Measurements from ENCODE around the gene PMF1.

GRCh38 chr1:156167536-156167935 is 45.3 kb upstream of the PMF1 start:
- TF ChIP-seq BACH2 (CRISPR knock-in tag; IDR thresholded peaks at IDR 0.05; ENCODE audit: borderline replicate concordance): no peak
- no peak for TF ChIP-seq SNAI2 (CRISPR knock-in tag; IDR thresholded peaks at IDR 0.05)
- TF ChIP-seq POU6F1 (CRISPR knock-in tag; IDR thresholded peaks at IDR 0.05; ENCODE audit: borderline replicate concordance, low read depth): no peak
- no peak for TF ChIP-seq ZNF8 (CRISPR knock-in tag; IDR thresholded peaks at IDR 0.05)
- no peak for TF ChIP-seq ISL1 (CRISPR knock-in tag; IDR thresholded peaks at IDR 0.05)
- TF ChIP-seq, protein P1, sequence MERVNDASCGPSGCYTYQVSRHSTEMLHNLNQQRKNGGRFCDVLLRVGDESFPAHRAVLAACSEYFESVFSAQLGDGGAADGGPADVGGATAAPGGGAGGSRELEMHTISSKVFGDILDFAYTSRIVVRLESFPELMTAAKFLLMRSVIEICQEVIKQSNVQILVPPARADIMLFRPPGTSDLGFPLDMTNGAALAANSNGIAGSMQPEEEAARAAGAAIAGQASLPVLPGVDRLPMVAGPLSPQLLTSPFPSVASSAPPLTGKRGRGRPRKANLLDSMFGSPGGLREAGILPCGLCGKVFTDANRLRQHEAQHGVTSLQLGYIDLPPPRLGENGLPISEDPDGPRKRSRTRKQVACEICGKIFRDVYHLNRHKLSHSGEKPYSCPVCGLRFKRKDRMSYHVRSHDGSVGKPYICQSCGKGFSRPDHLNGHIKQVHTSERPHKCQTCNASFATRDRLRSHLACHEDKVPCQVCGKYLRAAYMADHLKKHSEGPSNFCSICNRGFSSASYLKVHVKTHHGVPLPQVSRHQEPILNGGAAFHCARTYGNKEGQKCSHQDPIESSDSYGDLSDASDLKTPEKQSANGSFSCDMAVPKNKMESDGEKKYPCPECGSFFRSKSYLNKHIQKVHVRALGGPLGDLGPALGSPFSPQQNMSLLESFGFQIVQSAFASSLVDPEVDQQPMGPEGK (CRISPR knock-in tag; IDR thresholded peaks at IDR 0.05; ENCODE audit: borderline replicate concordance): no peak

All from SK-N-SH treated with all-trans-retinoic acid at 6 μM for 48 hours (cell line).